ENCODE results near the gene CACNA2D4.

CACNA2D4 gene

GRCh38 chr12:1842905-1843640, 75.4 kb downstream of the CACNA2D4 start:
- no peak for DNase-seq

GRCh38 chr12:1842183-1842904, 76.1 kb downstream of the CACNA2D4 start:
- DNase-seq, result no peak

- DNase-seq, result no peak
Measured at GRCh38 chr12:1841586-1842182, 76.8 kb downstream of the CACNA2D4 start.

GRCh38 chr12:1840981-1841425, 77.4 kb downstream of the CACNA2D4 start:
- DNase-seq, result no peak

- DNase-seq, result no peak
Measured at GRCh38 chr12:1839956-1840951, 78.2 kb downstream of the CACNA2D4 start.

GRCh38 chr12:1839464-1839863, 79.0 kb downstream of the CACNA2D4 start:
- DNase-seq, result no peak

GRCh38 chr12:1838994-1839365, 79.5 kb downstream of the CACNA2D4 start:
- no peak for DNase-seq

- no peak for DNase-seq
Measured at GRCh38 chr12:1838205-1838993, 80.1 kb downstream of the CACNA2D4 start.

GRCh38 chr12:1837541-1838204, 80.8 kb downstream of the CACNA2D4 start:
- no peak for DNase-seq

GRCh38 chr12:1836854-1837421, 81.5 kb downstream of the CACNA2D4 start:
- no peak for DNase-seq

- no peak for DNase-seq
Measured at GRCh38 chr12:1836241-1836803, 82.1 kb downstream of the CACNA2D4 start.

GRCh38 chr12:1835211-1836131, 83.0 kb downstream of the CACNA2D4 start:
- no peak for DNase-seq

GRCh38 chr12:1834186-1834925, 84.1 kb downstream of the CACNA2D4 start:
- no peak for DNase-seq

- DNase-seq, result no peak
Measured at GRCh38 chr12:1833596-1834028, 84.8 kb downstream of the CACNA2D4 start.

- no peak for DNase-seq
Measured at GRCh38 chr12:1832801-1833595, 85.5 kb downstream of the CACNA2D4 start.

GRCh38 chr12:1830981-1831963, 87.2 kb downstream of the CACNA2D4 start:
- DNase-seq, result no peak
